Kidney (tissue), 14 donors: ENCODE data around the gene PPL. TPM values are rescaled to one million over a fixed set of nuclear protein-coding genes. Genes with fewer than 3 reads are reported as not detected.

Experiments
- DNase-seq, 5 donors: peaks; one replicate each; pipeline ENCODE4 v3.0.0-alpha.2; 2013 to 2020
- FAIRE-seq: peaks from 2 replicates; lab custom pipeline; 2012; peaks lifted over from hg19 to GRCh38; lab: Jason Lieb, UNC
- H3K27ac ChIP-seq, 2 donors: one replicate each; pipeline ENCODE4 v1.7.0; 2013; ENCODE audit warnings: low read depth in 2 of 2, low read length in 2 of 2, inconsistent platforms in 1 of 2
- H3K27me3 ChIP-seq: one replicate; pipeline ENCODE4 v1.7.1; 2013; ENCODE audit warnings: low read length, inconsistent platforms; ENCODE audit not compliant: control insufficient read depth, insufficient read depth
- H3K36me3 ChIP-seq, 3 donors: one replicate each; pipeline versions ENCODE4 v1.7.0 to v1.7.1; 2013; ENCODE audit warnings: low read length in 3 of 3, control low read depth in 1 of 3, inconsistent platforms in 1 of 3; ENCODE audit not compliant: insufficient read depth in 3 of 3, control insufficient read depth in 2 of 3
- H3K4me1 ChIP-seq, 3 donors: one replicate each; pipeline versions ENCODE4 v1.7.0 to v1.7.1; 2013; ENCODE audit warnings: low read length in 3 of 3, inconsistent platforms in 1 of 3, low read depth in 1 of 3; ENCODE audit not compliant: control insufficient read depth in 2 of 3, insufficient read depth in 2 of 3
- H3K4me3 ChIP-seq, 3 donors: one replicate each; pipeline versions ENCODE4 v1.7.0 to v1.8.1; 2013; ENCODE audit warnings: low read length in 3 of 3, control low read depth in 1 of 3, inconsistent platforms in 1 of 3
- H3K9ac ChIP-seq, 3 donors: one replicate each; pipeline versions ENCODE4 v1.7.0 to v1.7.1; 2013; ENCODE audit warnings: low read length in 3 of 3, control low read depth in 1 of 3, inconsistent platforms in 1 of 3
- H3K9me3 ChIP-seq, 3 donors: one replicate each; pipeline versions ENCODE4 v1.7.0 to v1.7.1; 2013; ENCODE audit warnings: low read length in 3 of 3, control low read depth in 1 of 3, inconsistent platforms in 1 of 3; ENCODE audit not compliant: control insufficient read depth in 2 of 3, insufficient read depth in 1 of 3
- intact Hi-C: fragments of 100-400 bp; cut with DNase I; formaldehyde crosslinking; loops from one replicate; pipeline ENCODE4 v1.11.1; 2022
- polyA plus RNA-seq: library from polyadenylated mRNA; stranded (reverse); fragments of 350-450 nt; fragmentation: Illumina TruSeq; extraction: RNeasy Lipid Tissue Mini Kit (QIAGEN cat#74804); gene quantifications from one replicate; pipeline ENCODE4 v1.2.3, GENCODE V29; 2014; ENCODE audit warnings: low read depth, low replicate concordance; ENCODE audit not compliant: insufficient read depth
- total RNA-seq: library from RNA; stranded (reverse); fragmentation: NEBNext Ultra II Directional; extraction: Animal tissue kit (Norgen Biotek cat#: 25700); gene quantifications from one replicate; pipeline ENCODE4 v1.2.1, GENCODE V29; 2021
- TF ChIP-seq, protein P1 (sequence below): IDR thresholded peaks from 3 replicates; pipeline ENCODE4 v1.5.1; 2012; ENCODE audit warnings: mild to moderate bottlenecking, moderate library complexity, borderline replicate concordance; ENCODE audit not compliant: insufficient read depth; ENCODE audit errors: extremely low read depth
- donor health status: control.
- donor health status: control.
- donor health status: control.
- donor health status: control.
- donor health status: control.
- donor health status: DM: yes; HTN: yes; CAD: no.
- donor health status: Normal renal cell carcinoma (clear cell type).

Gene PPL
- total and polyA plus RNA-seq, 2 donors from 2014 or later = 7.7 to 78.4 TPM

- no peak for FAIRE-seq
These were observed 1.1 kb upstream of the PPL start for GRCh38 chr16:4937782-4938682.

DNA sequence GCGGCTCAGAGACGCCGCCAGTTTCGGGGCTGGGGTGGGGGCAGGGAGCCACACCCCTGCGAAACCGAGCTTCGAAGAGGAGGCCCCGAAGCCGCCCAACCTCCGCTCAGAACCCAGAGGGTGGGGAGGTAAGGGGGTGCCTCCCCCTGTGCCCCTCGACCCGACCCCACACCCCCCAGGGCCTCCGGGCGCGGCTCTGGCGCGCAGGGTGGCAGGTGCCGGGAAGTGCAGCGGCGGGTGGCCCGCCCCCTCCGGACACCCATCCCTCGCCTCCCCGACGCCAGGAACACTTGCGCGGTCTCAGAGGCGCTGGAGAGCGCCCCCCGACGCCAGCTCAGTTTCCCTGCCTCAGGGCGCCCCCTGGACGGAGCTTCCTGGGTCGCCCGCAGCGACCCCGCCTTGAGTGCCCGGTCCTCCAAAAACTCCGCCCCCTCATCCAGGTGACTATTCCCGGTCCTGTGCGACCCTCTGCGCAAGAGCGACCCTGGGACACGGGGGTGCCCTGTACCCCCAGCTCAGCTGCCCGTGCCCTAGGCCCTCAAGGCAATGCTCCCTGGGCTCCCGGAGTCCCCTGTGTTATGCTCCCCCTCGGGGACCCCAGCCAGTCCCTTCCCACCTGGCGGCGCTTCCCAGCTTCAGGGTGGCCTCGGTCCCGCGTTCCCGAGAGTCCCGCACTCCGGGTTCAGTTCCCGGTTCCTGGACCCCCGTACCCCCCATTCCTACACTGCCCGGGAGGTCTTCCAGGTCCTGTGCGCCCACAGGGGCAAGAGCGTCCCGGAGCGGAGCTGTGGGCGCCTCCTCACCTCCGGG is 562 bp downstream of the PPL start:
- Histone ChIP-seq H3K27me3 (peaks cover 3% of the 10 kb centered on the region), H3K9me3 (no peaks in the 10 kb centered on the region), H3K4me1 (peaks cover 0 to 10% (median 0%) of the 10 kb centered on the region in 3 donors), H3K9ac (peak overlapping the region in 2 of 3 donors; percentile 55 to 65), H3K36me3 (no peaks in the 10 kb centered on the region), H3K4me3 (peak overlapping the region; percentile 21 to 72 (median 67)), H3K27ac (peak overlapping the region; percentile 37 to 67)
- FAIRE-seq = no peak
- DNase-seq = peak; percentile 65 to 84 (median 78)
- TF ChIP-seq, protein P1, sequence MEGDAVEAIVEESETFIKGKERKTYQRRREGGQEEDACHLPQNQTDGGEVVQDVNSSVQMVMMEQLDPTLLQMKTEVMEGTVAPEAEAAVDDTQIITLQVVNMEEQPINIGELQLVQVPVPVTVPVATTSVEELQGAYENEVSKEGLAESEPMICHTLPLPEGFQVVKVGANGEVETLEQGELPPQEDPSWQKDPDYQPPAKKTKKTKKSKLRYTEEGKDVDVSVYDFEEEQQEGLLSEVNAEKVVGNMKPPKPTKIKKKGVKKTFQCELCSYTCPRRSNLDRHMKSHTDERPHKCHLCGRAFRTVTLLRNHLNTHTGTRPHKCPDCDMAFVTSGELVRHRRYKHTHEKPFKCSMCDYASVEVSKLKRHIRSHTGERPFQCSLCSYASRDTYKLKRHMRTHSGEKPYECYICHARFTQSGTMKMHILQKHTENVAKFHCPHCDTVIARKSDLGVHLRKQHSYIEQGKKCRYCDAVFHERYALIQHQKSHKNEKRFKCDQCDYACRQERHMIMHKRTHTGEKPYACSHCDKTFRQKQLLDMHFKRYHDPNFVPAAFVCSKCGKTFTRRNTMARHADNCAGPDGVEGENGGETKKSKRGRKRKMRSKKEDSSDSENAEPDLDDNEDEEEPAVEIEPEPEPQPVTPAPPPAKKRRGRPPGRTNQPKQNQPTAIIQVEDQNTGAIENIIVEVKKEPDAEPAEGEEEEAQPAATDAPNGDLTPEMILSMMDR = peak; percentile 13
- intact Hi-C loops = no loop called here

More at GRCh38 chr16:4937782-4938682, 1.1 kb upstream of the PPL start:
- intact Hi-C loops = no loop called here
- Histone ChIP-seq H3K27ac (peak overlapping the region; percentile 74 to 84), H3K4me1 (peaks cover 0 to 10% (median 0%) of the 10 kb centered on the region in 3 donors), H3K9me3 (no peaks in the 10 kb centered on the region), H3K36me3 (no peaks in the 10 kb centered on the region), H3K4me3 (peak overlapping the region in 1 of 3 donors; percentile 37), H3K27me3 (peaks cover 3% of the 10 kb centered on the region), H3K9ac (peak overlapping the region in 1 of 3 donors; percentile 68)
- DNase-seq = no peak
- TF ChIP-seq, protein P1 = no peak

GRCh38 chr16:4935241-4935855 is 1.6 kb downstream of the PPL start:
- FAIRE-seq = no peak
- peak in 1 of 5 donors; percentile 88 for DNase-seq
- intact Hi-C loops = no loop called here
- H3K9me3 ChIP-seq = no peaks in the 10 kb centered on the region
- H3K27me3 ChIP-seq = peaks cover 3% of the 10 kb centered on the region
- H3K36me3 ChIP-seq = no peaks in the 10 kb centered on the region
- peak overlapping the region in 1 of 3 donors; percentile 67 for H3K4me3 ChIP-seq
- TF ChIP-seq, protein P1 = no peak
- no peak overlapping the region for H3K27ac ChIP-seq
- H3K4me1 ChIP-seq = peaks cover 0 to 10% (median 0%) of the 10 kb centered on the region in 3 donors
- H3K9ac ChIP-seq = peak overlapping the region in 1 of 3 donors; percentile 12
